Measurements from ENCODE around the gene PRKAG2. TPM values are rescaled to one million over a fixed set of nuclear protein-coding genes. Genes with fewer than 3 reads are reported as not detected.

The PRKAG2 gene
- total RNA-seq, 1 donor from 2014 or later, result 20.6 TPM

GRCh38 chr7:151820491-151821105 lies 56.3 kb downstream of the PRKAG2 start:
- H3K4me1 Mint-ChIP-seq (ENCODE audit: low read depth), result peaks cover 48% of the 10 kb centered on the region
- no peak for TF ChIP-seq CTCF (IDR thresholded peaks at IDR 0.05; ENCODE audit: unreplicated experiment)
- no peak overlapping the region for H3K4me3 Mint-ChIP-seq (ENCODE audit: low read depth)
- H3K36me3 Mint-ChIP-seq (ENCODE audit: insufficient read depth), result no peaks in the 10 kb centered on the region
- no peaks in the 10 kb centered on the region for H3K9me3 Mint-ChIP-seq (ENCODE audit: low read depth)
- H3K27ac Mint-ChIP-seq, result no peak overlapping the region
- no peak for DNase-seq (ENCODE audit: low spot score, unreplicated experiment)
- peaks cover 52% of the 10 kb centered on the region for H3K27me3 Mint-ChIP-seq

DNA sequence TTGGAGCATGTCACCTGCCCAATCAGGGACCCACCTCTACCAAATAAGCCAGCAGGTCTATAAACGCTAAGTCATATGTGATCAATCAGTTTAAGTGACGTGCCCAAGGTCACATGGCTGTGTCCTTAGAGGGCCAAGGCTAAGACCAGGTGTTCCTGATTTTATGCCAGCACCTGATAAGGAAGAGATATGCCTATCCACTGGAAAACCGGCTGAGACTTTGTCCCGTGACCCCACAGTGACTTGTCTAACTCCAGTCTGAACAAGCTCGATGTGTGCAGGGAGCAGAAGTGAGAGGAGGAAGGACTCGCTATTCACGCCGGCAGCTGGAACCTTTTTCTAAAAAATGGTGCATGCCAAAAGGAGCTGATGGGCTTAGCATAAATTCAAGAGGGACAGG lies 57.0 kb downstream of the PRKAG2 start:
- Mint-ChIP-seq H3K9me3 (ENCODE audit: low read depth) (no peaks in the 10 kb centered on the region), H3K4me3 (ENCODE audit: low read depth) (peak overlapping the region; percentile 44), H3K4me1 (ENCODE audit: low read depth) (peaks cover 48% of the 10 kb centered on the region), H3K36me3 (ENCODE audit: insufficient read depth) (no peaks in the 10 kb centered on the region), H3K27me3 (peaks cover 55% of the 10 kb centered on the region), H3K27ac (peak overlapping the region; percentile 92)
- DNase-seq (ENCODE audit: low spot score, unreplicated experiment), result no peak
- no peak for TF ChIP-seq CTCF (IDR thresholded peaks at IDR 0.05; ENCODE audit: unreplicated experiment)

- Mint-ChIP-seq H3K27me3 (peaks cover 56% of the 10 kb centered on the region), H3K4me3 (ENCODE audit: low read depth) (peak overlapping the region; percentile 19), H3K9me3 (ENCODE audit: low read depth) (no peaks in the 10 kb centered on the region), H3K27ac (peak overlapping the region; percentile 92), H3K36me3 (ENCODE audit: insufficient read depth) (no peaks in the 10 kb centered on the region), H3K4me1 (ENCODE audit: low read depth) (peaks cover 45% of the 10 kb centered on the region)
- DNase-seq (ENCODE audit: low spot score, unreplicated experiment), result no peak
- no peak for TF ChIP-seq CTCF (IDR thresholded peaks at IDR 0.05; ENCODE audit: unreplicated experiment)
Observed at GRCh38 chr7:151818674-151819519, 58.0 kb downstream of the PRKAG2 start.

GRCh38 chr7:151817981-151818673 lies 58.8 kb downstream of the PRKAG2 start:
- H3K4me3 Mint-ChIP-seq (ENCODE audit: low read depth), result no peak overlapping the region

More at GRCh38 chr7:151817981-151818673, 58.8 kb downstream of the PRKAG2 start:
- Mint-ChIP-seq H3K36me3 (ENCODE audit: insufficient read depth) (no peaks in the 10 kb centered on the region), H3K9me3 (ENCODE audit: low read depth) (no peaks in the 10 kb centered on the region), H3K27ac (no peak overlapping the region), H3K4me1 (ENCODE audit: low read depth) (peaks cover 47% of the 10 kb centered on the region), H3K27me3 (peaks cover 56% of the 10 kb centered on the region)
- no peak for TF ChIP-seq CTCF (IDR thresholded peaks at IDR 0.05; ENCODE audit: unreplicated experiment)
- no peak for DNase-seq (ENCODE audit: low spot score, unreplicated experiment)
